ENCODE data around the gene GPATCH2. TPM values are rescaled to one million over a fixed set of nuclear protein-coding genes. Genes with fewer than 3 reads are reported as not detected.

GPATCH2 gene
- total RNA-seq, 2 experiments from 2014 or later = 8.6 to 10.0 TPM

GRCh38 chr1:217482356-217483102, 148.4 kb downstream of the GPATCH2 start:
- H3K9me3 Mint-ChIP-seq (ENCODE audit: low read depth) = peaks cover 14% of the 10 kb centered on the region
- CTCF ChIA-PET = interaction anchor here (1.2 kb wide), 1 partner anchor 149 kb away, joined by 3 read pairs; the partner anchor contains the start of genes GPATCH2 and SPATA17
- ATAC-seq = peak; percentile 98
- peak overlapping the region; percentile 42 for H3K4me3 Mint-ChIP-seq
- H3K36me3 Mint-ChIP-seq = peaks cover 32% of the 10 kb centered on the region
- peak overlapping the region; percentile 82 for H3K27ac Mint-ChIP-seq
- H3K27me3 Mint-ChIP-seq = no peaks in the 10 kb centered on the region
- DNase-seq = peak; percentile 89
- peaks cover 33% of the 10 kb centered on the region for H3K4me1 Mint-ChIP-seq

- CTCF ChIA-PET = no interaction called here
- Mint-ChIP-seq H3K27ac (no peak overlapping the region), H3K4me1 (peaks cover 25% of the 10 kb centered on the region), H3K4me3 (no peak overlapping the region), H3K36me3 (peaks cover 24% of the 10 kb centered on the region), H3K27me3 (no peaks in the 10 kb centered on the region), H3K9me3 (ENCODE audit: low read depth) (peaks cover 14% of the 10 kb centered on the region)
- DNase-seq (no peak), ATAC-seq (no peak)
Measured at GRCh38 chr1:217478450-217478849, 152.4 kb downstream of the GPATCH2 start.

- H3K27me3 Mint-ChIP-seq = no peaks in the 10 kb centered on the region
- no peak overlapping the region for H3K4me3 Mint-ChIP-seq
- peaks cover 1% of the 10 kb centered on the region for H3K36me3 Mint-ChIP-seq
- no peaks in the 10 kb centered on the region for H3K9me3 Mint-ChIP-seq (ENCODE audit: low read depth)
- ATAC-seq (no peak), DNase-seq (no peak)
- CTCF ChIA-PET = no interaction called here
- no peaks in the 10 kb centered on the region for H3K4me1 Mint-ChIP-seq
- H3K27ac Mint-ChIP-seq = no peak overlapping the region
Measured at GRCh38 chr1:217472915-217473314, 158.0 kb downstream of the GPATCH2 start.

GRCh38 chr1:217471403-217471802, 159.5 kb downstream of the GPATCH2 start:
- H3K9me3 Mint-ChIP-seq (ENCODE audit: low read depth) = no peaks in the 10 kb centered on the region
- peaks cover 2% of the 10 kb centered on the region for H3K36me3 Mint-ChIP-seq
- H3K4me1 Mint-ChIP-seq = no peaks in the 10 kb centered on the region
- no peak overlapping the region for H3K27ac Mint-ChIP-seq
- DNase-seq (no peak), ATAC-seq (no peak)
- no peaks in the 10 kb centered on the region for H3K27me3 Mint-ChIP-seq
- CTCF ChIA-PET = no interaction called here
- H3K4me3 Mint-ChIP-seq = no peak overlapping the region

DNA sequence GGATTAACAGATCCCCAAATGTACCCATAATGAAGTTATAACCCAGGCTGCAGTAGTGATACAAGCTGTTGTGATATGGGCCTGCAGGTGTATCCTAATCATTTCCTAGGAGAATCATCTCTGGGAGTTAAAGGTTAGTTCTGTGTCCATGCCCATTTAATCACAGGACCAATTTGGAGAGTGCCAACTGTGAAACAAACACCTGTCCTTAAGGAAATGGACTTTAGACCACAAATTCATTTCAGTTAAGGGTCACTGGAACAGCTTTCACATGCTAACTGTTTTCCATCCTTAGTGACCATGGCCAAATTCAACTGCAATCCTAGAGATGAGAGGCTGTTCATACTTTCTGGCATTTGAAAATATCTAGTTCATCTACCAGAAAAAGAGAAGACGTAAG, 160.9 kb downstream of the GPATCH2 start:
- Mint-ChIP-seq H3K36me3 (peaks cover 7% of the 10 kb centered on the region), H3K4me1 (no peaks in the 10 kb centered on the region), H3K4me3 (no peak overlapping the region), H3K9me3 (ENCODE audit: low read depth) (peaks cover 5% of the 10 kb centered on the region), H3K27ac (no peak overlapping the region), H3K27me3 (no peaks in the 10 kb centered on the region)
- DNase-seq (no peak), ATAC-seq (no peak)
- CTCF ChIA-PET = no interaction called here

GRCh38 chr1:217465102-217465501, 165.8 kb downstream of the GPATCH2 start:
- DNase-seq = no peak
- Mint-ChIP-seq H3K27me3 (no peaks in the 10 kb centered on the region), H3K4me1 (no peaks in the 10 kb centered on the region), H3K27ac (no peak overlapping the region), H3K9me3 (ENCODE audit: low read depth) (peaks cover 11% of the 10 kb centered on the region), H3K4me3 (no peak overlapping the region), H3K36me3 (peaks cover 15% of the 10 kb centered on the region)
- ATAC-seq = no peak
- CTCF ChIA-PET = no interaction called here

DNA sequence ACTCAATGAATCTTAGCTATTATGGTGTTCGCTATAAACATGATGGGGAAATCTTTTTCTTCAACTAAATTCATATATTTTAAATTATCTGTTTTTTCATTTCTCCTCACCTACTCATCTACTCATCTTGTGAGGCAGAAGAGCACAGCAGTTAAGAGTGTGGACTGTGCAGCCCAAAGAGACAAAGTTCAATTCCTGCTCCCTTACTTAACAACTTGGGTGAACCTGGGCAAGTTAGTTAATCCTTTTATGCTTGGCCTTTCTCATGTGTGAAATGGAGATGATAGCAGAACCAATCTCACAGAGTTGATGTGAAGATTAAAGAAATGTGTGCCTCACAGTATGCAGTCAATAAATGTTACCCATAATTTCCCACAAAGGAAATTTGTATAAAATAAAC, 168.2 kb downstream of the GPATCH2 start:
- Mint-ChIP-seq H3K4me1 (no peaks in the 10 kb centered on the region), H3K4me3 (no peak overlapping the region), H3K27me3 (no peaks in the 10 kb centered on the region), H3K9me3 (ENCODE audit: low read depth) (peaks cover 11% of the 10 kb centered on the region), H3K36me3 (peaks cover 15% of the 10 kb centered on the region), H3K27ac (no peak overlapping the region)
- DNase-seq = no peak
- no peak for ATAC-seq
- CTCF ChIA-PET = no interaction called here

- H3K4me3 Mint-ChIP-seq = no peak overlapping the region
- H3K9me3 Mint-ChIP-seq (ENCODE audit: low read depth) = peaks cover 11% of the 10 kb centered on the region
- H3K27ac Mint-ChIP-seq = no peak overlapping the region
- CTCF ChIA-PET = no interaction called here
- H3K27me3 Mint-ChIP-seq = no peaks in the 10 kb centered on the region
- H3K36me3 Mint-ChIP-seq = peaks cover 15% of the 10 kb centered on the region
- H3K4me1 Mint-ChIP-seq = no peaks in the 10 kb centered on the region
- DNase-seq (no peak), ATAC-seq (no peak)
Measured at GRCh38 chr1:217462159-217462558, 168.7 kb downstream of the GPATCH2 start.

GRCh38 chr1:217457016-217457415, 173.9 kb downstream of the GPATCH2 start:
- DNase-seq = no peak
- ATAC-seq = no peak
- Mint-ChIP-seq H3K36me3 (no peaks in the 10 kb centered on the region), H3K9me3 (ENCODE audit: low read depth) (no peaks in the 10 kb centered on the region), H3K27ac (no peak overlapping the region), H3K4me1 (no peaks in the 10 kb centered on the region), H3K4me3 (no peak overlapping the region), H3K27me3 (no peaks in the 10 kb centered on the region)
- CTCF ChIA-PET = no interaction called here

DNA sequence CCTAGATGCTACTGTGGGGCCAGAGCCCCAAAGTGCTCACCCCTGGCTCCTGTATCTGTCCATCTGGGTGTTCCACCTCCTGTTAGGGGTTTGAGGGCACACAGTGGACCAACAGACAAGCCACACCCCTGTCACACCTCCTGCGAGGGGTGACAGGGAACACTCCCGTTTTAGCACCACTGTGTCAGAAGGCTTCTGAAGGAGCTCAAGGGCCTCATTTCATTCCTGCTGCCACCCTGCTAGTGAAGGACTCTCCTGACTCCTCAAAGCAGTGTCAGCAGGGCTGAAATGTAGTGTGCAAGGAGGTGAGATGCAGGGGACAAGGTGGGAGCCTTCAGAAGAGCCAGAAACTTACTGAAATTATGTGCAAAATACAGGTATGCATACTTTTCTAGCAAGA, 174.6 kb downstream of the GPATCH2 start:
- no peaks in the 10 kb centered on the region for H3K9me3 Mint-ChIP-seq (ENCODE audit: low read depth)
- ATAC-seq = no peak
- H3K27ac Mint-ChIP-seq = no peak overlapping the region
- no peaks in the 10 kb centered on the region for H3K4me1 Mint-ChIP-seq
- H3K4me3 Mint-ChIP-seq = no peak overlapping the region
- no peaks in the 10 kb centered on the region for H3K36me3 Mint-ChIP-seq
- DNase-seq = no peak
- H3K27me3 Mint-ChIP-seq = no peaks in the 10 kb centered on the region
- CTCF ChIA-PET = no interaction called here

DNA sequence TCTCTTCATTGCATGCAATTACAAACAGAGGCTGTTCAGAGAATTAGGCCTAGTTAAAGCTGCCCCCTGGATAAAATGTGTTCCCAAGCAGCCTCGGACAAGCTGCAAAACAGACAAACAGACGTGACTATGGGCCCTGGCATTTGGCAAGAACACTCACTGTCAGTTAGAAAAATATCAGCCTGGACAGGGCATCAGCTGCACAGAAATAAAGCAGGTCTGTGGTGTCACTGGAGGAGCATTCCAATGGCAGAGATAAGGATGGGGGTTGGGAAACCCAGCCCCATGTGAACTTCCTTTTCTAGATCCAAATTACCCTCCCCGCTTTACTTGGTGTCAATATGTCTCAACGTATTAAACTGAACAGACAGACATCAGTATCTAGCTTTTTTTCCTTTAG, 177.1 kb downstream of the GPATCH2 start:
- DNase-seq (no peak), ATAC-seq (no peak)
- CTCF ChIA-PET = no interaction called here
- no peak overlapping the region for H3K4me3 Mint-ChIP-seq
- no peaks in the 10 kb centered on the region for H3K9me3 Mint-ChIP-seq (ENCODE audit: low read depth)
- H3K27me3 Mint-ChIP-seq = no peaks in the 10 kb centered on the region
- no peaks in the 10 kb centered on the region for H3K36me3 Mint-ChIP-seq
- H3K4me1 Mint-ChIP-seq = no peaks in the 10 kb centered on the region
- H3K27ac Mint-ChIP-seq = no peak overlapping the region

DNA sequence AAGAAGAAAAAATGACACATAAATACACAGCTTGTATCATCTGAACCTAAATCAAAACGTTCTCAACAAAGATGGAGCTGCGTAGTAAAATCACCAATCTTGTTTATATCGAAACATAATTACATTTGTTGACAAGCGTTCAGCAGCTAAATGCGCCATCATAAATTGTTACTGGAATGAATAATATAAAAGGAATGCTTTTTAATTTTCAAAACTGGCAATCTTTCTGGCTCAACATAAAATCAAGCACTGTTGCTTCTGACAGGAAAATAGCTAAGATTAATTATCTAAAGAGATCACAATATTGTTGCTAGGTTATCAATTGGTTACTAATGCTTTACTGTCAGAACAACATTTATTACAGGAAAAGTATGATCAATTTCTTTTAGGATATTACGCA, 181.5 kb downstream of the GPATCH2 start:
- no peaks in the 10 kb centered on the region for H3K4me1 Mint-ChIP-seq
- no peaks in the 10 kb centered on the region for H3K9me3 Mint-ChIP-seq (ENCODE audit: low read depth)
- no peak for ATAC-seq
- peaks cover 4% of the 10 kb centered on the region for H3K36me3 Mint-ChIP-seq
- no peak for DNase-seq
- no peak overlapping the region for H3K4me3 Mint-ChIP-seq
- H3K27me3 Mint-ChIP-seq = no peaks in the 10 kb centered on the region
- H3K27ac Mint-ChIP-seq = no peak overlapping the region
- CTCF ChIA-PET = no interaction called here

DNA sequence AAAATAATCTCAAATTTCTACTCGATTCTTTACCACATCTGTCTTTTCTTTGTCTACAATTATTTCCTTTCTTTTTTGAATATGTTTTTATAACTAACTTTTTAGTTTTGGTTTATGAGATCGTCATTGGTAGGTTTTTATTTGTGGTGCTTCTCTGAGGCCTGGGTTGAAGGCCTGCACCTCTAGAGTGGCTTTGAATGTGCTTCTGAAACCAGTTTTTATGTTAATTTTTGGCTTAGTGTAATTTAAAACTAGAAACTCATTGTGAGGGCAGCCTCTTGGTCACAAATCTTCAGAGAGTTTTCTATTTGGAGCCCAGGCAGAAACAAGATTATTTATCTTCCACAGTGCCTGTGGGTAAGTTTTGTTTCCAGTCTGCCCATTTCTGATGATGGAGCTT, 187.0 kb downstream of the GPATCH2 start:
- ATAC-seq = no peak
- H3K4me1 Mint-ChIP-seq = no peaks in the 10 kb centered on the region
- no peak for DNase-seq
- H3K27ac Mint-ChIP-seq = no peak overlapping the region
- H3K36me3 Mint-ChIP-seq = peaks cover 9% of the 10 kb centered on the region
- H3K27me3 Mint-ChIP-seq = no peaks in the 10 kb centered on the region
- CTCF ChIA-PET = no interaction called here
- no peak overlapping the region for H3K4me3 Mint-ChIP-seq
- peaks cover 3% of the 10 kb centered on the region for H3K9me3 Mint-ChIP-seq (ENCODE audit: low read depth)

DNA sequence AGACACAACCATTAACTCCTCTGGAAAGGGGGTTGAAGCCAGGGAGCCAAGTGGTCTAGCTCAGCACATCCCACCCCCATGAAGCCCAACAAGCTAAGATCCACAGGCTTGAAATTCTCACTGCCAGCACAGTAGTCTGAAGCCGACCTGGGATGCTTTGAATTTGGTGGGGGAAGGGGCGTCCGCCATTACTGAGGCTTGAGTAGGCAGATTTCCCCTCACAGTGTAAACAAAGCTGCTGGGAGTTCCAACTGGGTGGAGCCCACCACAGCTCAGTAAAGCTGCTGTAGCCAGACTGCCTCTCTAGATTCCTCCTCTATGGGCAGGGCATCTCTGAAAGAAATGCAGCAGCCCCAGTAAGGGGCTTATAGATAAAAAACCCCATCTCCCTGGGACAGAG, 193.5 kb downstream of the GPATCH2 start:
- CTCF ChIA-PET = no interaction called here
- ATAC-seq = no peak
- Mint-ChIP-seq H3K9me3 (ENCODE audit: low read depth) (peaks cover 3% of the 10 kb centered on the region), H3K36me3 (peaks cover 11% of the 10 kb centered on the region), H3K4me1 (no peaks in the 10 kb centered on the region), H3K4me3 (no peak overlapping the region), H3K27me3 (no peaks in the 10 kb centered on the region), H3K27ac (no peak overlapping the region)
- DNase-seq = no peak

DNA sequence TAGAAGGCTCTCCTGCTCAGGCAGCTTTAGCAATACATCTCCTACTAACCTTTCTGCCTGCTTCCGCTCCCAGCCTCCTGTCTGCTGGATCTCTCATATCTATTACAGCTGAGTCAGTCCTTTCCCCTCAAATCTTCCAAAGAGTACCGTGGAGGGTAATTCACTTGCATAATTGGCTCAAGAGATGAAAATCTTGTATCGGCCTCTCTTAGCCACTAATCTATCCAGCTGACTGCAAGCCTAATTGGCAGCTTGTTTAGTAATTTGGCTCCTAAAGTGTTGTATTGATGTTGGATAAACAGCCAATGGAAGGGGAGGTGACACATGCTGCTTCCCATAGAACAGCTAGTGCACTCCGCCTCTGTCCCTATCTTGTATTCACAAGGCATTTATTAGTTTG, 195.7 kb downstream of the GPATCH2 start:
- CTCF ChIA-PET = no interaction called here
- Mint-ChIP-seq H3K27me3 (no peaks in the 10 kb centered on the region), H3K36me3 (peaks cover 11% of the 10 kb centered on the region), H3K27ac (no peak overlapping the region), H3K9me3 (ENCODE audit: low read depth) (peaks cover 3% of the 10 kb centered on the region), H3K4me3 (no peak overlapping the region), H3K4me1 (no peaks in the 10 kb centered on the region)
- no peak for DNase-seq
- no peak for ATAC-seq
